HT-29 (cell line): Measurements from ENCODE around the gene ZNF582. TPM values are rescaled to one million over a fixed set of nuclear protein-coding genes. Genes with fewer than 3 reads are reported as not detected.
"Not testable (repeated sequence)": the region's sequence is repeated elsewhere in the genome, so short reads cannot be mapped to it uniquely, and the experiment has no call there.

Experiments used
- DNase-seq: peaks from one replicate; pipeline ENCODE4 v3.0.0-alpha.2; 2015; ENCODE audit warnings: low spot score
- total RNA-seq: library from RNA; depleted of rRNA; stranded (reverse); fragments of >200 nt; shearing (Covaris generic); gene quantifications from 2 replicates; pipeline ENCODE4 v1.2.3, GENCODE V29; 2014; rRNA removed

The ZNF582 gene
- total RNA-seq, 1 experiment from 2014 or later = not detected

GRCh38 chr19:56351208-56351607, 42.1 kb downstream of the ZNF582 start:
- no peak for DNase-seq

- DNase-seq = peak; percentile 77
Measured at GRCh38 chr19:56350416-56351045, 42.8 kb downstream of the ZNF582 start.

- peak; percentile 75 for DNase-seq
Measured at GRCh38 chr19:56348289-56348877, 45.0 kb downstream of the ZNF582 start.

DNA sequence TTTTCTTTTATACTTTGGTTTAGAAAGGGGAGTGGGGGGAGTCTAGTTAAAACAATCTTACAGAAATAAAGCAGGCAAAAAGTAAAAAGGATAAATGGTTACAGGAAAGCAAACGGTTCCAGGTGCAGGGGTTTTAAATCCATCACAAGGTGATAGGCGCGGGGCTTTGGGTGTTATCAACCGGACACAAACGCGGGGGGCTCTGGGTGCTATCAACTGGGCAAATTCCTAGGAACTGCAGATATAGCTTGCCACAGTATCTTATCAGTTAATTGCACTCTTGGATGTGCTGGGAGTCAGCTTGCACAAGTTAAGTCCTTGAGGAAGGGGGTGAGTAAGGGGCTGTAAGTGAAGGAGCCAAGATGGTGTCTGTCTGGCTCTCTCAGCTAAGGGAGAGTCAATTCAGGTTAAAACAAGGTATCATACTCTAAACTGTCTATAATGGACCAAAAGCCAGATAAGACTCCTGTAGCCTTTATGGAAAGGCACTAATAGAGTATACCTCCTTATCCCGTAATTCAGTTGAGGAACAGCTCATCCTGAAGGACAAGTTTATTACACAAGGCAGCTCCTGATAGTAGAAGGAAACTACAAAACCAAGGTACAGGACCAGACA, 46.1 kb downstream of the ZNF582 start:
- no peak for DNase-seq

- DNase-seq = no peak
Measured at GRCh38 chr19:56341948-56342347, 51.4 kb downstream of the ZNF582 start.

DNA sequence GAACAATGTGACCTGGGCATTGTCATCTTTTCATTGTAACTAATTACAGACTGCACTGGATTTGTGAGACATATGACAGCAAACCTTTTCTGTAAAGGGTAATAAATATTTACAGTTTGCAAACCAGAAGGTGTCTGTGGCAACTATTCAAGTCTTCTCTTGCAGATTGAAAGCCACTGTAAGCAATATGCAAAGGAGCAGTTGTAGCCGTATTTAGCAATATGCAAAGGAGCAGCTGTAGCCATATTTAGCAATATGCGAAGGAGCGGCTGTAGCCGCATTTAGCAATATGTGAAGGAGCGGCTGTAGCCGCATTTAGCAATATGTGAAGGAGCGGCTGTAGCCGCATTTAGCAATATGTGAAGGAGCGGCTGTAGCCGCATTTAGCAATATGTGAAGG, 54.3 kb downstream of the ZNF582 start:
- DNase-seq = not testable (repeated sequence)

DNA sequence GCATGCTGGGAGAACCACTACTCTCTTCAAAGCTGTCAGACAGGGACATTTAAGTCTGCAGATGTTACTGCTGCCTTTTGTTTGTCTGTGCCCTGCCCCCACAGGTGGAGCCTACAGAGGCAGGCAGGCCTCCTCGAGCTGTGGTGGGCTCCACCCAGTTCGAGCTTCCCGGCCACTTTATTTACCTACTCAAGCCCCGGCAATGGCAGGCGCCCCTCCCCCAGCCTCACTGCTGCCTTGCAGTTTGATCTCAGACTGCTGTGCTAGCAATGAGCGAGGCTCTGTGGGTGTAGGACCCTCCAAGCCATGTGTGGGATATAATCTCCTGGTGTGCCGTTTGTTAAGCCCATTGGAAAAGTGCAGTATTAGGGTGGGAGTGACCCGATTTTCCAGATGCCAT, 56.3 kb downstream of the ZNF582 start:
- DNase-seq = not testable (repeated sequence)

DNA sequence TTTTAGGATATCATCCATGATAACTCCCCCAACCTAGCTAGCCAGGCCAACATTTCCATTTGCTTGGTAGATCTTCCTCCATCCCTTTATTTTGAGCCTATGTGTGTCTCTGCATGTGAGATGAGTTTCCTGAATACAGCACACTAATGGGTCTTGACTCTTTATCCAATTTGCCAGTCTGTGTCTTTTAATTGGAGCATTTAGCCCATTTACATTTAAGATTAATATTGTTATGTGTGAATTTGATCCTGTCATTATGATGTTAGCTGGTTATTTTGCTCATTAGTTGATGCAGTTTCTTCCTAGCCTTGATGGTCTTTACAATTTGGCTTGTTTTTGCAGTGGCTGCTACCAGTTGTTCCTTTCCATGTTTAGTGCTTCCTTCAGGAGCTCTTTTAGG, 58.0 kb downstream of the ZNF582 start:
- not testable (repeated sequence) for DNase-seq

DNA sequence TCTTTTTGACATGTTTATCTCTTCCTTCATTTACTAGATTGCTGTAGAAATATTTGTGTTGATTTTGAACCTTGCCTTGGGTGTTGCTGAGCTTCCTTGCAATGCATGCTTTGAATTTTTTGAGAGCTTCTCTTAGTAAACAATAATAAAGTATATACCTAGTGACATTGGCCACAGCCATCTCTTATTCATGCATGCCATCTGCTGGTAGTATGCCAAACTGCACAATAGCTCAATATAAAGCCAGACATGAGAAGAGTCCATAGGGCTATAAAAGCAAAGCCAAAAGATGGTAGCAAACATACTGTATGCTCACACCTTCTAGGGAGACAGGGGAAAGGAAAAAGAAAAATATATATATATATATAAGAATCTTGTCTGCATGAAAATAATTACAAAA, 59.8 kb downstream of the ZNF582 start:
- peak; percentile 92 for DNase-seq

Other genes with a start within 250 kb of the ZNF582 start
- not detected in 2 replicates for gene GALP, start 217.5 kb downstream of the ZNF582 start, total RNA-seq
- not detected in 2 replicates for gene ZSCAN5B, start 195.8 kb downstream of the ZNF582 start, total RNA-seq
- gene ZSCAN5C, start 191.3 kb downstream of the ZNF582 start, total RNA-seq = not detected in 2 replicates
- gene EDDM13, start 120.8 kb downstream of the ZNF582 start, total RNA-seq = not detected in 2 replicates
- gene ZSCAN5A, start 78.7 kb downstream of the ZNF582 start, total RNA-seq = 11.0 and 14.2 TPM in 2 replicates
- gene ZNF583, start 10.8 kb upstream of the ZNF582 start, total RNA-seq = not detected in 2 replicates
- not detected in 2 replicates for gene ZNF667, start 83.8 kb upstream of the ZNF582 start, total RNA-seq
- gene ZNF471, start 114.3 kb upstream of the ZNF582 start, total RNA-seq = not detected in 2 replicates
- gene ZFP28, start 145.4 kb upstream of the ZNF582 start, total RNA-seq = not detected in 2 replicates
- gene ZNF470, start 173.9 kb upstream of the ZNF582 start, total RNA-seq = not detected in 2 replicates
- not detected in 2 replicates for gene ZNF71, start 201.8 kb upstream of the ZNF582 start, total RNA-seq
- gene SMIM17, start 249.6 kb upstream of the ZNF582 start, total RNA-seq = not detected in 2 replicates